Small intestine (tissue), 7 donors: Measurements from ENCODE around the gene PPFIA2. TPM values are rescaled to one million over a fixed set of nuclear protein-coding genes. Genes with fewer than 3 reads are reported as not detected.

Experiments used
- DNase-seq, 2 donors: peaks; one replicate each; pipeline versions ENCODE4 v3.0.0 to v3.0.0-alpha.2; 2013
- FAIRE-seq: peaks from 2 replicates; lab custom pipeline; 2012; peaks lifted over from hg19 to GRCh38; lab: Jason Lieb, UNC
- H3K27ac ChIP-seq, 3 donors: one replicate each; pipeline ENCODE4 v1.5.1; 2013; ENCODE audit warnings: low read length in 2 of 3, mild to moderate bottlenecking in 2 of 3, control low read depth in 1 of 3, inconsistent platforms in 1 of 3, low read depth in 1 of 3, moderate library complexity in 1 of 3
- H3K27me3 ChIP-seq, 3 donors: one replicate each; pipeline ENCODE4 v1.6.1; 2013; ENCODE audit warnings: low read length in 3 of 3, inconsistent platforms in 1 of 3; ENCODE audit not compliant: control insufficient read depth in 3 of 3, insufficient read depth in 3 of 3
- H3K36me3 ChIP-seq, 3 donors: one replicate each; pipeline ENCODE4 v1.6.1; 2013; ENCODE audit warnings: low read length in 3 of 3, inconsistent platforms in 1 of 3, low read depth in 1 of 3, mild to moderate bottlenecking in 1 of 3, moderate library complexity in 1 of 3; ENCODE audit not compliant: control insufficient read depth in 3 of 3, insufficient read depth in 2 of 3
- H3K4me1 ChIP-seq, 3 donors: one replicate each; pipeline ENCODE4 v1.6.1; 2013; ENCODE audit warnings: low read length in 2 of 3, inconsistent platforms in 1 of 3, low read depth in 1 of 3, mild to moderate bottlenecking in 1 of 3, moderate library complexity in 1 of 3; ENCODE audit not compliant: control insufficient read depth in 3 of 3, insufficient read depth in 2 of 3
- H3K4me3 ChIP-seq, 3 donors: one replicate each; pipeline ENCODE4 v1.5.1; 2013; ENCODE audit warnings: low read length in 3 of 3, control low read depth in 1 of 3, inconsistent platforms in 1 of 3, low read depth in 1 of 3, mild to moderate bottlenecking in 1 of 3, moderate library complexity in 1 of 3
- H3K9me3 ChIP-seq, 2 donors: one replicate each; pipeline ENCODE4 v1.6.1; 2013; ENCODE audit warnings: low read depth in 1 of 2, low read length in 1 of 2; ENCODE audit not compliant: control insufficient read depth in 2 of 2, insufficient read depth in 1 of 2
- WGBS, 3 donors: extraction: QIAGEN DNeasy Blood & Tissue Kit; methylation state at CpG; one replicate each; pipeline ENCODE4 v1.1.7; 2013; 5-methylcytosine and 5-hydroxymethylcytosine counted together
- polyA plus RNA-seq, 4 donors: library from polyadenylated mRNA; stranded (reverse) in 3 of 4; unstranded in 1 of 4; fragments of 200-250 nt in 3 of 4; fragments of 120-200 nt in 1 of 4; gene quantifications; one replicate each; pipeline versions ENCODE4 v1.2.1 to v1.2.3, GENCODE V29; 2013
- donor health status: healthy with polysubstance abuse.
- donor health status: control.
- donor health status: control.
- donor health status: Bipolar disorder and iron deficiency.
- donor health status: healthy.

PPFIA2 gene
- polyA plus RNA-seq, 4 donors: 0.55 to 2.6 TPM; not detected in 2

- H3K27me3 ChIP-seq: no peaks in the 10 kb centered on the region
- no peaks in the 10 kb centered on the region for H3K4me1 ChIP-seq
- H3K4me3 ChIP-seq: no peak overlapping the region
- FAIRE-seq (no peak), DNase-seq (no peak)
- H3K27ac ChIP-seq: no peak overlapping the region
- no peaks in the 10 kb centered on the region for H3K36me3 ChIP-seq
- WGBS, 3 donors: 44 to 64% (median 54%) methylated on average over 2 of the region's 2 CpGs
- H3K9me3 ChIP-seq: no peaks in the 10 kb centered on the region
Measured at GRCh38 chr12:81492131-81492720, 266.9 kb downstream of the PPFIA2 start.

GRCh38 chr12:81472934-81473333, 286.2 kb downstream of the PPFIA2 start:
- peaks cover 0 to 2% of the 10 kb centered on the region in 2 donors for H3K9me3 ChIP-seq
- FAIRE-seq (no peak), DNase-seq (no peak)
- H3K27ac ChIP-seq: no peak overlapping the region
- no peak overlapping the region for H3K4me3 ChIP-seq
- H3K27me3 ChIP-seq: no peaks in the 10 kb centered on the region
- WGBS, 3 donors: 76 to 88% (median 77%) methylated on average over 5 of the region's 5 CpGs
- H3K36me3 ChIP-seq: no peaks in the 10 kb centered on the region
- no peaks in the 10 kb centered on the region for H3K4me1 ChIP-seq

GRCh38 chr12:81470923-81471322, 288.2 kb downstream of the PPFIA2 start:
- FAIRE-seq: no peak
- 40 to 54% (median 46%) methylated on average over 1 of the region's 1 CpG for WGBS, 3 donors

GRCh38 chr12:81468206-81468605, 290.9 kb downstream of the PPFIA2 start:
- Histone ChIP-seq H3K4me3 (no peak overlapping the region), H3K27ac (no peak overlapping the region), H3K9me3 (no peaks in the 10 kb centered on the region), H3K36me3 (no peaks in the 10 kb centered on the region), H3K27me3 (no peaks in the 10 kb centered on the region), H3K4me1 (no peaks in the 10 kb centered on the region)
- FAIRE-seq (no peak), DNase-seq (no peak)
- 47 to 54% (median 52%) methylated on average over 2 of the region's 2 CpGs for WGBS, 3 donors

More at GRCh38 chr12:81470923-81471322, 288.2 kb downstream of the PPFIA2 start:
- no peak for DNase-seq
- Histone ChIP-seq H3K4me1 (no peaks in the 10 kb centered on the region), H3K9me3 (no peaks in the 10 kb centered on the region), H3K4me3 (no peak overlapping the region), H3K36me3 (no peaks in the 10 kb centered on the region), H3K27me3 (no peaks in the 10 kb centered on the region), H3K27ac (no peak overlapping the region)

DNA sequence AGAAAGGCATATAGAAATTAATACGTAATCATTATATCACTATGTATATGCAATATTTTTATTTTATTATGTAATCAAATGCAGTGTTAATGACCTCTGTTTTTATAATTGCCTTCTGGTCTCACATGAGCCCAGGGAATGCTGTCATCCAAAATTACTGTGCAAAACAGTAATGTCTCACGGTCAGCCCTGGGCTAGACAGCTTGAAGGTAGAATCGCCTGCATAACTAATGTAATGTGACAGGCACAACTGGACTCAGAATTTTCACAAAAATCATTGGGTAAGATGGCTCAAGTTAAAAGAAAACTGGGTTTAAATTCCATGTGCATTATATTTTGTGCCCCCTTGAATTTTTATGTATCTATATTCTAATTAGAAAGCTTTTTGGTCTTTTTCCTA, 293.3 kb downstream of the PPFIA2 start:
- no peak for FAIRE-seq
- Histone ChIP-seq H3K27me3 (no peaks in the 10 kb centered on the region), H3K4me1 (no peaks in the 10 kb centered on the region), H3K4me3 (no peak overlapping the region), H3K27ac (no peak overlapping the region), H3K36me3 (no peaks in the 10 kb centered on the region), H3K9me3 (no peaks in the 10 kb centered on the region)
- WGBS, 3 donors: 87 to 92% (median 89%) methylated on average over 3 of the region's 3 CpGs
- DNase-seq: no peak

DNA sequence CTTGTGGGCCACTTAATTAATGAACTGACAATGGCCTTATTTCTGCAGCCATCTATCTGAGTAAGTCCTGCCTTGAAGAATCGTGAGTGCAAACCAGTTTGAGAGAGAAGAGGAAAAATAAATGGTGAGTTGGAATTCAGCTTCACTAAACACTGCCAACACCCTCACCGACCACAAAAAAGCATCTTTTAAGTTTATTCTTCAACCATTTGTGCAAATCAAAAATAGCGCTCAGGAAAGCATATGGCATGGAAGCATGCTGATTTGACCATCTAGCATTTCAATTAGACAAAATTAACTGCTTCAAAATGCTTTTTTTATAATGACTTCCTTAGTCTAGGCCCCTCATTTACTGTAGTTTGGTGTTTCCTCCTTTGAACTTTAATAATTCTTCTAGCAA, 294.0 kb downstream of the PPFIA2 start:
- H3K4me3 ChIP-seq: no peak overlapping the region
- H3K4me1 ChIP-seq: no peaks in the 10 kb centered on the region
- H3K9me3 ChIP-seq: no peaks in the 10 kb centered on the region
- 74 to 80% (median 77%) methylated on average over 3 of the region's 3 CpGs for WGBS, 3 donors
- no peaks in the 10 kb centered on the region for H3K36me3 ChIP-seq
- DNase-seq (no peak), FAIRE-seq (no peak)
- no peak overlapping the region for H3K27ac ChIP-seq
- no peaks in the 10 kb centered on the region for H3K27me3 ChIP-seq

DNA sequence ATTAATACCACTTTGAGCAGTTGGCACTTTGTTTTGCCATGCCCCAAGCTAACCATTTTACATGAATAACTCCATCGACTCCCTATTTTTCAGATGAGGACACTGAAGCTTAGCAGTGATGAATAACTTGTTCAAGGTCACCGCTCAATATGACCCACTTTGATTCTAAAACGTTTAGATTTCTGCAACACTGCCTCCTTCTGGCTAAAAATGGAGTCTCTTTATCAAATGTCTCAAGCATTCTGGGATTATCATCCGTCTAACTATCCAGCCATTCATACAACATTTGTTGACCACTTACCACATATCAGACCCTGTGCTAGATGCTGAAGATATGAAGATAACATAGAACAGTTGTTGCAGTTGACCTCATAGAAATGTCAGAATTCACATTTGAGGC, 298.0 kb downstream of the PPFIA2 start:
- WGBS, 3 donors: 52 to 61% (median 60%) methylated on average over 4 of the region's 4 CpGs
- no peak overlapping the region for H3K4me3 ChIP-seq
- no peak overlapping the region for H3K27ac ChIP-seq
- no peaks in the 10 kb centered on the region for H3K27me3 ChIP-seq
- H3K36me3 ChIP-seq: no peaks in the 10 kb centered on the region
- no peak for FAIRE-seq
- no peak for DNase-seq
- H3K4me1 ChIP-seq: no peaks in the 10 kb centered on the region
- no peaks in the 10 kb centered on the region for H3K9me3 ChIP-seq

DNA sequence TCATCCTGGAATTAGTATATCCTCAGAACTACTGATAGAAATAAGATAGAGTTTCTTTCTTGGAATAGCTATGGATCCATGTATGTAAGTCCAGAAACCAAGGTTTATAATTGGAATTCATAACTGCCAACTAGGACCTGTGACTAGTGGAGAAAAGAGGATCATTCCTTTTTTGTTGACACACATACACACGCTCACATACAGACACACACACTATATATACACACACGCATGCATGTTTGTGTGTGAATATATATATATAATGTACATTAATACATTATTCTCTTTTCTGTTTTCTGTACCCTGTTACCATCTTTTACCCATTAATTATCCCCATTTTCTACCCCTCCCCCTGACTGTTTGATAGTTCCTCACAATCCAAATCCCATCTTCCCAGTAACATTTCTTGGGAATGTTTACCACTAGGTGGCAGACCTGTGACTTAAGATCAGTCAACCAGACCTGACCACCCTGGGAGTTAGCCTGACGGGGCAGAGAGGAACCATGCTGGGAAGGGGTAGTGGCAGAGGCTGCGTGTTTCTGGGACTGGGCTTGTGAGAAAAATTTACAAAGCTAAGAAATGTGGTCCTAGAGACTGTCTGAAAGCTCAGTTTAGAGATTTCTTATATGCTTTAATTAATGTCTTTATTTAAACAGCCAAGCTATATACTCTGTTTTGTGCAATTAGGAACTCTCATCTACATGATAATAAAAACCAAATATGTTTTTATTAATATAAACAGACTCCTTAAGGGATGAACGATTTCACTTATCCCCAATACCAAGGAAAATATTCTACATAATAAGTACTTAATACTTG, 308.0 kb downstream of the PPFIA2 start:
- Histone ChIP-seq H3K9me3 (no peaks in the 10 kb centered on the region), H3K27ac (no peak overlapping the region), H3K4me3 (no peak overlapping the region), H3K27me3 (no peaks in the 10 kb centered on the region), H3K36me3 (no peaks in the 10 kb centered on the region), H3K4me1 (no peaks in the 10 kb centered on the region)
- FAIRE-seq (no peak), DNase-seq (peak; percentile 37 to 46)
- WGBS, 3 donors: 25 to 33% (median 32%) methylated on average over 5 of the region's 5 CpGs
